Gastroesophageal sphincter (tissue), 3 donors: ENCODE measurements around the gene THOC5.

Experiments used
- CTCF ChIP-seq, 4 experiments: fragments of 200-600 bp in 2 of 4; fragments of 450-650 bp in 2 of 4; sonication (generic) in 1 of 4; IDR thresholded peaks; one replicate each; pipeline ENCODE4 v1.5.1; 2017 to 2019; ENCODE audit warnings: antibody characterized with exemption in 4 of 4, mild to moderate bottlenecking in 2 of 4, moderate library complexity in 2 of 4
- POLR2A ChIP-seq, 2 donors: fragments of 450-650 bp; IDR thresholded peaks; one replicate each; pipeline ENCODE4 v1.6.1; 2017; ENCODE audit warnings: antibody characterized with exemption in 2 of 2, mild to moderate bottlenecking in 2 of 2, moderate library complexity in 1 of 2
- POLR2AphosphoS5 ChIP-seq: sonication (generic); formaldehyde crosslinking; IDR thresholded peaks from one replicate; pipeline ENCODE4 v1.6.1; 2017; ENCODE audit warnings: antibody characterized with exemption

GRCh38 chr22:29559853-29560252 is 6.3 kb upstream of the THOC5 start:
- TF ChIP-seq CTCF (IDR thresholded peaks at IDR 0.05) (no peak), POLR2AphosphoS5 (no peak), POLR2A (IDR thresholded peaks at IDR 0.05) (no peak)
